Measurements from ENCODE around the gene SCN11A.
A peak's percentile ranks its signal among the peaks of the same experiment; 100 is the strongest.

Gene SCN11A

DNA sequence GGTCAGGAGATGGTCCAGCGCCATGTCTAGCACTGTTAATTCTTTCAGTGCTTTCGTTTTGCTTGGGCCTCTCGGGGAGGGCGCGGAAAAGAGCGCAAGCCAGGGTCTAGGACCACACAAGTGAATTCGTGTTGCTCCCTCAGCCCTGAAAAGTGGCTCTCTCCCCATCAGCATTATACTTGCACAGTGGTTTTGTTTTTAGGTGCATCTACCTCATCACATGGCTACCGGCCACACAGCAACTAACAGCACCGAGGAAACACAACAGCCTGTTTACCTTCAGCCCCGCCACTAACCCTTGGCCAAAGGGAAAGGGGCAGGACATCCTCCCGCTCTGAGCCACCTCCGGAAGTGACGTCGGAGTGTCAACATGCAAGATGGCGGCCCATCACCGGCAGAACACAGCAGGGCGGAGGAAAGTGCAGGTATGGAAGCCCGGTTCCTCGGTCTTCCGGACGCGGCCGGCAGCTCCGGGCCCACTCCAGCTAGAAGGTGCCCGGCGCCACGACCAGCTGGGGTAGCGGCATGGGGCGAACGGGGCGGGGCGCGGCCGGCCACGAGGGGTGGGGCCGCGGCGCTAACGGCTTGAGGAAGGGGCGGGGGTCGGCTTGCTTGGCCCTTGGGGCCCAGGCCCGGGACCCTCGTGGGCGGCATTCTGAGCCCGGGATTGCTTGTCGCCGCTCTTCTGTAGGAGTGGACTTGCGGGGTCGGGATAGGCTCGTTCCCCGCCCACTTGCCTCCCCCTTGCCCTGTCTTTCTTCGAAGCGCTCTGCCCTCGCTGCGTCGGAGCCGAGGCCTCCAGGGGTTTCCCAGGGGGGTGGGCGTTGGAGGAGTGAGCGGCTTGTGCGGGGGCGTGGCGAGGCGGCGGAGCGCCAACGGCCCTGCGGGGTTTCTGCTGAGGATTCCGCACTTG, at the start of gene SCN11A, which contains the start of gene WDR48:
Gene SCN11A (minus strand): TSS at position 296 of the 913 bp plus-strand sequence. CDS start 101,582 bp downstream, outside the sequence.
Gene WDR48 (plus strand): TSS at position 368 of the 913 bp plus-strand sequence. CDS start 10 bp downstream, at position 378.
- DNase-seq, result peak; percentile 93
- peak; percentile 96 for ATAC-seq
- no peaks in the 10 kb centered on the region for H3K27me3 Mint-ChIP-seq
- peak within 1 kb of the TSS; percentile 96 for H3K27ac Mint-ChIP-seq
- peak within 1 kb of the TSS; percentile 93 for H3K4me3 Mint-ChIP-seq
- no peaks in the 10 kb centered on the region for H3K36me3 Mint-ChIP-seq (ENCODE audit: low read depth)
- no peaks in the 10 kb centered on the region for H3K9me3 Mint-ChIP-seq
- peaks cover 37% of the 10 kb centered on the region for H3K4me1 Mint-ChIP-seq

GRCh38 chr3:39101022-39101689, 49.4 kb upstream of the SCN11A start:
- Mint-ChIP-seq H3K27me3 (no peaks in the 10 kb centered on the region), H3K36me3 (ENCODE audit: low read depth) (peaks cover 3% of the 10 kb centered on the region), H3K27ac (no peak overlapping the region), H3K4me1 (peaks cover 15% of the 10 kb centered on the region), H3K4me3 (no peak overlapping the region), H3K9me3 (no peaks in the 10 kb centered on the region)
- peak; percentile 55 for DNase-seq
- peak; percentile 53 for ATAC-seq

DNA sequence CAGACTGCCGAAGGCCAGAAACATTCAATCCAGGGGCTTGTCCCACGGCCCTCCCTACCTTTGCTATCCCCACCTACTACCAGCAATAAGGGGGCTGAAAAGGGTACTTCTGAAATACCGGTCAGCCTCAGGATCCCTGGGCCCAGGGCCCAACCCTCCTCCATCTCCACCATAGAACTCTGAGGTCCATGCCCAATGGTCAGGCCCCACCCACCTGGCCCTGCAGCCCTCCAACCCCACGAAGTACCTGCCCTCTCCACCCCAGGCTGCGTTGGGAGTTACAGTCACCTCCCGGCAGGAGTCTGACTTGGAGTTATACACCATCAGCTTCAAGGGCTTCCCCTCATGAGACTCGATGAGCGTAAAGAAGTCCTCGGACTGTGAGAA, 48.7 kb upstream of the SCN11A start:
- DNase-seq (no peak), ATAC-seq (no peak)
- H3K27me3 Mint-ChIP-seq, result no peaks in the 10 kb centered on the region
- peaks cover 8% of the 10 kb centered on the region for H3K4me1 Mint-ChIP-seq
- no peak overlapping the region for H3K27ac Mint-ChIP-seq
- H3K9me3 Mint-ChIP-seq, result no peaks in the 10 kb centered on the region
- no peak overlapping the region for H3K4me3 Mint-ChIP-seq
- H3K36me3 Mint-ChIP-seq (ENCODE audit: low read depth), result peaks cover 3% of the 10 kb centered on the region

- DNase-seq, result no peak
- H3K4me1 Mint-ChIP-seq, result peaks cover 3% of the 10 kb centered on the region
- no peak overlapping the region for H3K27ac Mint-ChIP-seq
- peaks cover 5% of the 10 kb centered on the region for H3K36me3 Mint-ChIP-seq (ENCODE audit: low read depth)
- no peak for ATAC-seq
- no peaks in the 10 kb centered on the region for H3K27me3 Mint-ChIP-seq
- no peak overlapping the region for H3K4me3 Mint-ChIP-seq
- no peaks in the 10 kb centered on the region for H3K9me3 Mint-ChIP-seq
Measured at GRCh38 chr3:39099738-39100499, 48.2 kb upstream of the SCN11A start.

GRCh38 chr3:39099242-39099641, 47.5 kb upstream of the SCN11A start:
- DNase-seq (no peak), ATAC-seq (no peak)
- H3K4me1 Mint-ChIP-seq, result peaks cover 2% of the 10 kb centered on the region
- no peaks in the 10 kb centered on the region for H3K27me3 Mint-ChIP-seq
- H3K9me3 Mint-ChIP-seq, result no peaks in the 10 kb centered on the region
- peaks cover 5% of the 10 kb centered on the region for H3K36me3 Mint-ChIP-seq (ENCODE audit: low read depth)
- H3K27ac Mint-ChIP-seq, result no peak overlapping the region
- H3K4me3 Mint-ChIP-seq, result no peak overlapping the region

DNA sequence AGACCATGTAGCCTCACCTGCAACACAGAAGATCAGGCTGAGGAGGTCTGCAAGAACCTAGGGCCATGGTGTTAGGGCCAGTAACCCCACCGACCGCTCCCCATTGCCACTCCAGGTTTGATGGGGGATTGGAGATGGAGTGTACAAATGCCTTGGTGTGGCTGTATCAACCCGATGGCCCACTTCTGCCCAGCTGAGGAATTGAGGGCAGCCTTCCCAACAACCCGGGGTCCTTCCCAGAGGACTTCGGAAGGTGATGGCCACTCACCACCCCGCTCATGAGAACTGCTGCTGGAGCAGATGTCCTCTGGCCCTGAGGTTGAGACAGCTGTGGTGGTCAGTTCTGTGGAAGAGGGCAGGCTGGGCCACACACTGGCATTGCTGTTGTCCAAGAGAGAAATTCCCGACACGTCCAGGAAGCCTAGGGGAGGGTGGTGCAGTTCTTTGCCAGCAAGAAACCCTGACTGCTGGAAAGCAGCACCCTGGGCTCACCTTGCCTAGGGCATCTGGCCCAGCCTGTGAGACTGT, 46.8 kb upstream of the SCN11A start:
- ATAC-seq (no peak), DNase-seq (no peak)
- Mint-ChIP-seq H3K4me3 (no peak overlapping the region), H3K27me3 (no peaks in the 10 kb centered on the region), H3K36me3 (ENCODE audit: low read depth) (peaks cover 6% of the 10 kb centered on the region), H3K9me3 (no peaks in the 10 kb centered on the region), H3K4me1 (peaks cover 2% of the 10 kb centered on the region), H3K27ac (no peak overlapping the region)

DNA sequence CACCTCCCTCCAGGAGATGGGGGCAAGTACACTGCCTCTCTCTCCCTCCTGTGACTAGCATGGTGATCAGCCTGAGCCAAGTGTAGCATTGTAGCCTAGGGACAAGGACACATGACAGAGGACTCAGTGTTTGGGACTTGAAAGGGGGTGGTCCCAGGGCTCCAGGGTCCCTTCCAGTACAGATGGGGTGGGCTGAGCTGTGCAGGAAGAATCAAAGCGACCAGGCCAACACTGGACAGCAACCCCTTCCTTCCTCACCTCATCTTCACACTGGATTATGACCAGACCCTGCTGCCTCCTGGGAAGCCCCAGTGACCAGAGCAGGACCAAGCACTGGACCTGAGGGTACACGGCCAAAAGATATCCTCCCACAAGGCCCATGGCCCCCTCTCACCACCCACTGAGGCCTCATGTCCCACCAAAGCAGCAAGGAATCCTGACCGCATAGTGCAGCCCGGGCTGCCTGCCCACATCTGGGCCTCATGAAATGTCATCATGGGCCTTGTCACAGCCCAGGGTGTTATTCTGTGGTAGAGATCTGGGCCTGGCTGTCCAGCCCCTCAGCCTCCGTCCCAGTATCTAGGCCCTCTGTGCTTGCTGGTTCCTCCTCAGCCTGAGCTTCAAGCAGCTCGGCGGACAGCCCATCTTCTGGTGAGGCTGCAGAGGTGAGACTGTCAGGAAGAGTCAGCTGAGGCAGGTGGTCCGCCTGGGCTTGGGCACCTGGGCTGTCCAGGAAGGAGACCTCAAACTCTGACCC, 46.1 kb upstream of the SCN11A start:
- peaks cover 7% of the 10 kb centered on the region for H3K36me3 Mint-ChIP-seq (ENCODE audit: low read depth)
- no peaks in the 10 kb centered on the region for H3K27me3 Mint-ChIP-seq
- DNase-seq (no peak), ATAC-seq (no peak)
- peak overlapping the region; percentile 18 for H3K27ac Mint-ChIP-seq
- no peaks in the 10 kb centered on the region for H3K9me3 Mint-ChIP-seq
- H3K4me1 Mint-ChIP-seq, result no peaks in the 10 kb centered on the region
- no peak overlapping the region for H3K4me3 Mint-ChIP-seq

DNA sequence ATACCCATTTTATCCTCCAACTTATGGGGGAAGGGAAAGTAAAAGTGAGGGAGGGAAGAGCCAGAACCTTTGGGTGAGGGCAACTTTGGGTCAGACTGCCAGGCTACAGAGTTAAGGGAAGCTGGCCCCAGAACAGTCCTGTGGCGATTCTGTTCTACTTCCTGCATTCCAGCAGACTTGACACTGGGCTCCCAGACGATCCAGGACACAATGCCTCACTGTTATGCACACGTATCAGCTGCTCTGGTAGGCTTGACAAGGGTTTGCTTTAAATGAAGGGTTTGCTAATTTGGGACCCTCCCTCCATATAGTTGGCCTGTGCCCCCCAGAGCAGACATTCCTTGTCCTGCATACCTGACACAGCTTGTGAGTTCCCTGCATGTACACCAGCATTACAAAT, 45.0 kb upstream of the SCN11A start:
- Mint-ChIP-seq H3K4me3 (no peak overlapping the region), H3K36me3 (ENCODE audit: low read depth) (peaks cover 13% of the 10 kb centered on the region), H3K27ac (no peak overlapping the region), H3K27me3 (no peaks in the 10 kb centered on the region), H3K9me3 (no peaks in the 10 kb centered on the region), H3K4me1 (peaks cover 3% of the 10 kb centered on the region)
- ATAC-seq (no peak), DNase-seq (no peak)

DNA sequence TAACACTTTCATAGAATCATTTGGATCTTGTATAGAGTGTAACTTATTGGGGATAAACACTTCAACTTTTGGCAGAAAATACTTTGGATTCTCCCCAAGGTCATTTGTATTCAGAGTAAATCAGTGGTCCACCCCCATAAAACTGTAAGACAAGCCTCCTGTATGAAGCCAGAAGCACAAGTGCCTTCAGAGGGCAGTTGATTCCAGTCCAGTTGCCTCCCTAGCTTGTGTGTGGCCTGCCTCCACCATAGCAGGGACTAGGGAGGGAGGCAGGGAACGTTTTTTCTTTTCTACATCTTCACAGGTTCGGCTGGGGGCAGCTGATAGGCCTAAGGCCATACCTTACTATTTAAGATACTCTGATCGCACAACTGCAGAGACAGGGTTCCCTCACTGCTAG, 44.0 kb upstream of the SCN11A start:
- H3K4me3 Mint-ChIP-seq, result no peak overlapping the region
- peak overlapping the region; percentile 49 for H3K27ac Mint-ChIP-seq
- ATAC-seq, result no peak
- no peaks in the 10 kb centered on the region for H3K9me3 Mint-ChIP-seq
- H3K4me1 Mint-ChIP-seq, result peaks cover 11% of the 10 kb centered on the region
- peaks cover 15% of the 10 kb centered on the region for H3K36me3 Mint-ChIP-seq (ENCODE audit: low read depth)
- no peaks in the 10 kb centered on the region for H3K27me3 Mint-ChIP-seq
- no peak for DNase-seq

GRCh38 chr3:39094851-39095677, 43.3 kb upstream of the SCN11A start:
- peak overlapping the region; percentile 49 for H3K27ac Mint-ChIP-seq
- no peak overlapping the region for H3K4me3 Mint-ChIP-seq
- ATAC-seq (no peak), DNase-seq (no peak)
- no peaks in the 10 kb centered on the region for H3K9me3 Mint-ChIP-seq
- peaks cover 16% of the 10 kb centered on the region for H3K4me1 Mint-ChIP-seq
- peaks cover 20% of the 10 kb centered on the region for H3K36me3 Mint-ChIP-seq (ENCODE audit: low read depth)
- H3K27me3 Mint-ChIP-seq, result no peaks in the 10 kb centered on the region

GRCh38 chr3:39090922-39091321, 39.2 kb upstream of the SCN11A start:
- Mint-ChIP-seq H3K9me3 (no peaks in the 10 kb centered on the region), H3K27ac (peak overlapping the region; percentile 71), H3K4me3 (no peak overlapping the region), H3K36me3 (ENCODE audit: low read depth) (peaks cover 27% of the 10 kb centered on the region), H3K27me3 (no peaks in the 10 kb centered on the region), H3K4me1 (peaks cover 20% of the 10 kb centered on the region)
- DNase-seq, result no peak
- peak; percentile 88 for ATAC-seq

DNA sequence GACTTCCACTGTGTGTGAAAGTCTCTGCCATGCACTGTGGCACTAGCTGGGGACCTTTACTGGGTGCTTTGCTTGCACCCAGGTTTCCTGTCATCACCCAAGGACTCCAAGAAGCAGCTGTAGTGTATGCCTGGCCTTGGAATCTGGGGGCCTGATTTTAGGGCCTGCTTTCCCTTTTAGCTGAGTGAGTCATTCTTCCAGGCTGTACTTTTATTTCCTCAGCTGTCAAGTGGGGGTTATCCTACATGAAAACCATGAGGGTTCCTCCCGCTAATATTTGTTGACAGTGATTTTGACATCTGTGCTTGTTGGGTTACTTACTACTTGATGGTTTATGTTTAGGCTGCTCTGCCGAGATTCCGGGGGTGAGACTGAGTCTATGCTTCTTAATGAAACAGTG, 37.1 kb upstream of the SCN11A start:
- DNase-seq, result no peak

DNA sequence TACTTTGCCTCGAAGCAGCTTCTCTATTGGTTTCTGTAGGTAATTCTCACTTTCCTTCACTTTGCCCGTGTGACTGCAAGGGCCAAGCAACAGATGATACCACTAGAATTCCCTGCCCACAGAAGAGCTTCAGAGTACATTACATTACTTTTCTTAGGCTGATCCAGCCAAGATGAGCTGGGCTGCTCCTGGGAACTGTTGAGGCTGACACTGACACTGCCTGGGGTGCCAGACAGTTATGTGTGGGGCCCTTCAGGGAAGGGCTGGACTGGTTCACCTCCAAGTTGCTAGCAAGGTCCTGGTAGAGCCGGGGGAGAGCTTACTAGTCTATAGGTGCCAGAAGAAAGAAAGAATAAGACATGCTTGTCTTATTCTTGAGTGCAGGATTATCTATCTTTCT, 36.7 kb upstream of the SCN11A start:
- ATAC-seq, result no peak
- peaks cover 35% of the 10 kb centered on the region for H3K36me3 Mint-ChIP-seq (ENCODE audit: low read depth)
- no peak for DNase-seq

More for the DNA sequence above, 37.1 kb upstream of the SCN11A start:
- no peak for ATAC-seq
- no peaks in the 10 kb centered on the region for H3K9me3 Mint-ChIP-seq
- H3K4me1 Mint-ChIP-seq, result peaks cover 20% of the 10 kb centered on the region
- no peaks in the 10 kb centered on the region for H3K27me3 Mint-ChIP-seq
- peak overlapping the region; percentile 35 for H3K27ac Mint-ChIP-seq
- no peak overlapping the region for H3K4me3 Mint-ChIP-seq
- peaks cover 33% of the 10 kb centered on the region for H3K36me3 Mint-ChIP-seq (ENCODE audit: low read depth)

More for the DNA sequence above, 36.7 kb upstream of the SCN11A start:
- no peak overlapping the region for H3K27ac Mint-ChIP-seq
- H3K4me3 Mint-ChIP-seq, result no peak overlapping the region
- H3K9me3 Mint-ChIP-seq, result no peaks in the 10 kb centered on the region
- no peaks in the 10 kb centered on the region for H3K27me3 Mint-ChIP-seq
- H3K4me1 Mint-ChIP-seq, result peaks cover 23% of the 10 kb centered on the region

All from activated naive CD8-positive, alpha-beta T cell treated with anti-CD3 and anti-CD28 coated beads, Interleukin-2, amount 50 U/mL, for 24 hours (primary cell).